CD4-positive, alpha-beta T cell treated with Interleukin-17A for 4 hours (primary cell): ENCODE results near the gene FPR1.
A peak's percentile ranks its signal among the peaks of the same experiment; 100 is the strongest.
"Not testable (repeated sequence)": the region's sequence is repeated elsewhere in the genome, so short reads cannot be mapped to it uniquely, and the experiment has no call there.

Experiments used
- DNase-seq: peaks from one replicate; pipeline ENCODE4 v3.0.0-alpha.2; 2020; ENCODE audit warnings: mixed read lengths

The FPR1 gene

GRCh38 chr19:51779181-51779580, 27.5 kb upstream of the FPR1 start:
- DNase-seq, result no peak

- peak; percentile 53 for DNase-seq
Measured at GRCh38 chr19:51777570-51778462, 26.1 kb upstream of the FPR1 start.

- DNase-seq, result not testable (repeated sequence)
Measured at GRCh38 chr19:51776561-51776960, 24.9 kb upstream of the FPR1 start.

GRCh38 chr19:51772977-51773376, 21.3 kb upstream of the FPR1 start:
- no peak for DNase-seq

GRCh38 chr19:51771376-51772130, 19.9 kb upstream of the FPR1 start:
- no peak for DNase-seq

- DNase-seq, result no peak
Measured at GRCh38 chr19:51766461-51766860, 14.8 kb upstream of the FPR1 start.

- DNase-seq, result no peak
Measured at GRCh38 chr19:51765086-51765485, 13.4 kb upstream of the FPR1 start.

GRCh38 chr19:51761696-51762095, 10.0 kb upstream of the FPR1 start:
- no peak for DNase-seq

GRCh38 chr19:51760697-51761356, 9.1 kb upstream of the FPR1 start, which contains the start of gene FPR2:
TSS of gene FPR2 (plus strand) at chr19:51761180. CDS start at chr19:51768659, 7,479 bp downstream.
- DNase-seq, result no peak

GRCh38 chr19:51755571-51755970, 3.9 kb upstream of the FPR1 start:
- no peak for DNase-seq

GRCh38 chr19:51754770-51755169, 3.1 kb upstream of the FPR1 start:
- DNase-seq, result no peak

GRCh38 chr19:51754109-51754508, 2.4 kb upstream of the FPR1 start:
- DNase-seq, result no peak

- DNase-seq, result no peak
Measured at GRCh38 chr19:51750400-51751094, 1.1 kb downstream of the FPR1 start.

- no peak for DNase-seq
Measured at GRCh38 chr19:51749979-51750378, 1.7 kb downstream of the FPR1 start.

GRCh38 chr19:51746731-51747130, 4.9 kb downstream of the FPR1 start:
- no peak for DNase-seq

- no peak for DNase-seq
Measured at GRCh38 chr19:51743405-51743804, 8.3 kb downstream of the FPR1 start.

- no peak for DNase-seq
Measured at GRCh38 chr19:51742789-51743188, 8.9 kb downstream of the FPR1 start.

GRCh38 chr19:51740356-51740755, 11.3 kb downstream of the FPR1 start:
- DNase-seq, result no peak

- no peak for DNase-seq
Measured at GRCh38 chr19:51739466-51740213, 12.0 kb downstream of the FPR1 start.

GRCh38 chr19:51738523-51738922, 13.2 kb downstream of the FPR1 start:
- DNase-seq, result not testable (repeated sequence)

GRCh38 chr19:51737924-51738323, 13.8 kb downstream of the FPR1 start:
- DNase-seq, result no peak

GRCh38 chr19:51737389-51737788, 14.3 kb downstream of the FPR1 start:
- no peak for DNase-seq
